ENCODE results near the gene SPOCK3. TPM values are rescaled to one million over a fixed set of nuclear protein-coding genes. Genes with fewer than 3 reads are reported as not detected.
"Not testable (repeated sequence)": the region's sequence is repeated elsewhere in the genome, so short reads cannot be mapped to it uniquely, and the experiment has no call there.

The SPOCK3 gene
- total and polyA plus RNA-seq, 7 donors = 0.39 to 3.9 (median 1.4) TPM; not detected in 2

- Histone ChIP-seq H3K27me3 (no peaks in the 10 kb centered on the region), H3K9me3 (no peaks in the 10 kb centered on the region), H3K36me3 (no peaks in the 10 kb centered on the region), H3K27ac (no peak overlapping the region), H3K4me1 (no peaks in the 10 kb centered on the region), H3K4me3 (no peak overlapping the region)
- TF ChIP-seq POLR2AphosphoS5 (IDR thresholded peaks at IDR 0.05) (no peak), CTCF (IDR thresholded peaks at IDR 0.05) (no peak), EP300 (IDR thresholded peaks at IDR 0.05) (no peak), POLR2A (IDR thresholded peaks at IDR 0.05) (no peak)
- intact Hi-C loops (cut with DNase I) = no loop called here
- no peak for DNase-seq
- WGBS, 2 donors = 76 to 83% methylated on average over 3 of the region's 3 CpGs
Measured at GRCh38 chr4:166733686-166734085, 500.6 kb downstream of the SPOCK3 start.

GRCh38 chr4:166726832-166727231 is 507.5 kb downstream of the SPOCK3 start:
- no peaks in the 10 kb centered on the region for H3K36me3 ChIP-seq
- H3K27me3 ChIP-seq = no peaks in the 10 kb centered on the region
- 78 to 88% methylated on average over 5 of the region's 5 CpGs for WGBS, 2 donors
- no peak overlapping the region for H3K4me3 ChIP-seq
- TF ChIP-seq POLR2AphosphoS5 (IDR thresholded peaks at IDR 0.05) (no peak), EP300 (IDR thresholded peaks at IDR 0.05) (no peak), CTCF (IDR thresholded peaks at IDR 0.05) (no peak), POLR2A (IDR thresholded peaks at IDR 0.05) (no peak)
- H3K27ac ChIP-seq = no peak overlapping the region
- H3K9me3 ChIP-seq = no peaks in the 10 kb centered on the region
- no peaks in the 10 kb centered on the region for H3K4me1 ChIP-seq
- intact Hi-C loops (cut with DNase I) = no loop called here
- no peak for DNase-seq

DNA sequence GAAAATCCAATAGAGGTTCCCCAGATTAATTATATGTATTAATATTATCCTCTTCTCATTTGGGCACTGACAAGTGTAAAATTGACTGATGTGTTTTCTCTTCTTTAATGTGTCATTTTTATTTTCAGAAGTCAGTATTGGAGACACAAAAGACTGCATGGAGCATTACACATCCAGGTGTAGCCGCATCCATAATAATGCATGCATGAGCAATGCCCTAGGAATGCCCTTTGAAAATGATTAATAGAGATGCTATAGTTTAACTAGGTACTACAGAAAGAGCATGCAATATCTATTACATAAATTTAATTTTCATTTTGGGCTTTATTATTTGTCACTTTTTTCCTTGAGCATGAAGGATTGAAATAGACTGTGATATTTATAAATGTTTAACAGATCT is 509.9 kb downstream of the SPOCK3 start:
- TF ChIP-seq POLR2A (IDR thresholded peaks at IDR 0.05) = no peak
- TF ChIP-seq POLR2AphosphoS5 (IDR thresholded peaks at IDR 0.05) = no peak
- no peak for TF ChIP-seq CTCF (IDR thresholded peaks at IDR 0.05)
- no peak for TF ChIP-seq EP300 (IDR thresholded peaks at IDR 0.05)
- H3K27ac ChIP-seq = no peak overlapping the region
- H3K4me1 ChIP-seq = no peaks in the 10 kb centered on the region
- H3K4me3 ChIP-seq = no peak overlapping the region
- WGBS, 2 donors = 88 to 93% methylated on average over 1 of the region's 1 CpG
- H3K36me3 ChIP-seq = no peaks in the 10 kb centered on the region
- H3K9me3 ChIP-seq = no peaks in the 10 kb centered on the region
- DNase-seq = no peak
- H3K27me3 ChIP-seq = no peaks in the 10 kb centered on the region
- intact Hi-C loops (cut with DNase I) = no loop called here

GRCh38 chr4:166723532-166724140 is 510.7 kb downstream of the SPOCK3 start:
- 75 to 86% methylated on average over 5 of the region's 5 CpGs for WGBS, 2 donors
- DNase-seq = no peak
- intact Hi-C loops (cut with DNase I) = no loop called here
- no peak overlapping the region for H3K27ac ChIP-seq
- H3K36me3 ChIP-seq = no peaks in the 10 kb centered on the region
- TF ChIP-seq POLR2AphosphoS5 (IDR thresholded peaks at IDR 0.05) (no peak), POLR2A (IDR thresholded peaks at IDR 0.05) (no peak), CTCF (IDR thresholded peaks at IDR 0.05) (no peak), EP300 (IDR thresholded peaks at IDR 0.05) (no peak)
- H3K4me1 ChIP-seq = no peaks in the 10 kb centered on the region
- H3K9me3 ChIP-seq = no peaks in the 10 kb centered on the region
- no peak overlapping the region for H3K4me3 ChIP-seq
- H3K27me3 ChIP-seq = no peaks in the 10 kb centered on the region

GRCh38 chr4:166715748-166716713 is 518.3 kb downstream of the SPOCK3 start:
- 83 to 94% methylated on average over 12 of the region's 12 CpGs for WGBS, 2 donors
- H3K27me3 ChIP-seq; DNase-seq; H3K4me3 ChIP-seq; H3K9me3 ChIP-seq; H3K36me3 ChIP-seq; H3K4me1 ChIP-seq; H3K27ac ChIP-seq; intact Hi-C loops (cut with DNase I): not testable (repeated sequence)

All from sigmoid colon (tissue), 7 donors.